HG02610 (cell line): ENCODE results near the gene GOLGA8O.
"Not testable (repeated sequence)": the region's sequence is repeated elsewhere in the genome, so short reads cannot be mapped to it uniquely, and the experiment has no call there.

ENCODE experiments used
- ATAC-seq: cut with Tn5 transposase; IDR thresholded peaks from one replicate; pipeline ENCODE4 v1.9.1; 2021; ENCODE audit warnings: mild to moderate bottlenecking, moderate library complexity; ENCODE audit not compliant: unreplicated experiment

GOLGA8O gene

GRCh38 chr15:32455534-32455933 lies at the start of gene GOLGA8O:
Gene GOLGA8O, minus strand, starts transcription at chr15:32455634. Its CDS starts 98 bp downstream, at chr15:32455536.
- ATAC-seq: not testable (repeated sequence)

- ATAC-seq: not testable (repeated sequence)
These were observed 48.8 kb upstream of the GOLGA8O start for GRCh38 chr15:32504152-32504811.

- not testable (repeated sequence) for ATAC-seq
These were observed 47.5 kb upstream of the GOLGA8O start for GRCh38 chr15:32502946-32503345.

- ATAC-seq: not testable (repeated sequence)
These were observed 37.3 kb upstream of the GOLGA8O start for GRCh38 chr15:32492768-32493167.

GRCh38 chr15:32486474-32486873 lies 31.0 kb upstream of the GOLGA8O start:
- not testable (repeated sequence) for ATAC-seq

- ATAC-seq: not testable (repeated sequence)
These were observed 27.9 kb upstream of the GOLGA8O start for GRCh38 chr15:32483377-32483776.

GRCh38 chr15:32481683-32482082 lies 26.2 kb upstream of the GOLGA8O start:
- not testable (repeated sequence) for ATAC-seq

- ATAC-seq: not testable (repeated sequence)
These were observed 12.6 kb upstream of the GOLGA8O start for GRCh38 chr15:32468076-32468475.

GRCh38 chr15:32440445-32440977 lies 14.9 kb downstream of the GOLGA8O start:
- not testable (repeated sequence) for ATAC-seq

- not testable (repeated sequence) for ATAC-seq
These were observed 21.1 kb downstream of the GOLGA8O start for GRCh38 chr15:32434102-32434963.

GRCh38 chr15:32427635-32428034 lies 27.8 kb downstream of the GOLGA8O start:
- ATAC-seq: not testable (repeated sequence)

GRCh38 chr15:32426511-32426910 lies 28.9 kb downstream of the GOLGA8O start:
- not testable (repeated sequence) for ATAC-seq

GRCh38 chr15:32407903-32408302 lies 47.5 kb downstream of the GOLGA8O start:
- ATAC-seq: not testable (repeated sequence)

- not testable (repeated sequence) for ATAC-seq
These were observed 52.2 kb downstream of the GOLGA8O start, which contains the start of gene GOLGA8K for GRCh38 chr15:32403192-32403591. Gene GOLGA8K, minus strand, starts transcription at chr15:32403292. Its CDS starts 98 bp downstream, at chr15:32403194.

GRCh38 chr15:32396522-32396921 lies 58.9 kb downstream of the GOLGA8O start:
- not testable (repeated sequence) for ATAC-seq
